Measurements from ENCODE around the gene AHCYL2.
"Not testable (repeated sequence)": the region's sequence is repeated elsewhere in the genome, so short reads cannot be mapped to it uniquely, and the experiment has no call there.

The AHCYL2 gene

GRCh38 chr7:129462420-129462819 lies 237.6 kb downstream of the AHCYL2 start:
- DNase-seq = no peak

GRCh38 chr7:129464194-129464593 lies 239.4 kb downstream of the AHCYL2 start:
- no peak for DNase-seq

- no peak for DNase-seq
Measured at GRCh38 chr7:129465080-129465479, 240.2 kb downstream of the AHCYL2 start.

GRCh38 chr7:129466796-129467195 lies 242.0 kb downstream of the AHCYL2 start:
- no peak for DNase-seq

- no peak for DNase-seq
Measured at GRCh38 chr7:129468087-129468486, 243.3 kb downstream of the AHCYL2 start.

GRCh38 chr7:129468547-129468946 lies 243.7 kb downstream of the AHCYL2 start:
- DNase-seq = peak; percentile 34

GRCh38 chr7:129469930-129470329 lies 245.1 kb downstream of the AHCYL2 start:
- DNase-seq = no peak

GRCh38 chr7:129470411-129470810 lies 245.6 kb downstream of the AHCYL2 start:
- DNase-seq = no peak

- DNase-seq = peak; percentile 34
Measured at GRCh38 chr7:129471402-129471827, 246.6 kb downstream of the AHCYL2 start.

- DNase-seq = not testable (repeated sequence)
Measured at GRCh38 chr7:129475931-129476330, 251.1 kb downstream of the AHCYL2 start.

GRCh38 chr7:129476398-129476797 lies 251.6 kb downstream of the AHCYL2 start:
- not testable (repeated sequence) for DNase-seq
